Head of caudate nucleus (tissue), 42 donors: ENCODE results near the gene JAGN1.

Experiments
- DNase-seq, 42 donors: peaks; one replicate each; pipeline versions ENCODE4 v3.0.0 to v3.0.0-alpha.2; 2020 to 2021; ENCODE audit warnings: mixed read lengths in 7 of 42
- intact Hi-C: fragments of 100-400 bp; cut with DNase I; formaldehyde crosslinking; loops from one replicate; pipeline ENCODE4 v1.15.0; 2022

Gene JAGN1

GRCh38 chr3:9912294-9912935, 22.0 kb downstream of the JAGN1 start:
- intact Hi-C loops = no loop called here
- DNase-seq = no peak

GRCh38 chr3:9913601-9914000, 23.2 kb downstream of the JAGN1 start:
- DNase-seq = no peak
- intact Hi-C loops = no loop called here

GRCh38 chr3:9914011-9914410, 23.6 kb downstream of the JAGN1 start:
- intact Hi-C loops = no loop called here
- DNase-seq = no peak

- intact Hi-C loops = no loop called here
- DNase-seq = no peak
Measured at GRCh38 chr3:9914559-9915253, 24.3 kb downstream of the JAGN1 start.

GRCh38 chr3:9915254-9916141, 25.1 kb downstream of the JAGN1 start:
- DNase-seq = peak in 41 of 42 donors; percentile 32 to 82 (median 67)
- intact Hi-C loops = no loop called here

- no peak for DNase-seq
- intact Hi-C loops = no loop called here
Measured at GRCh38 chr3:9916346-9916733, 25.9 kb downstream of the JAGN1 start.

- intact Hi-C loops = no loop called here
- peak; percentile 31 to 84 (median 64) for DNase-seq
Measured at GRCh38 chr3:9916734-9917680, 26.6 kb downstream of the JAGN1 start, which contains the start of gene IL17RC. Gene IL17RC, plus strand, starts transcription at chr3:9917098. Its CDS starts 218 bp downstream, at chr3:9917316.

- DNase-seq = no peak
- intact Hi-C loops = no loop called here
Measured at GRCh38 chr3:9917820-9918219, 27.4 kb downstream of the JAGN1 start.

GRCh38 chr3:9918261-9919038, 28.0 kb downstream of the JAGN1 start:
- DNase-seq = no peak
- intact Hi-C loops = no loop called here

GRCh38 chr3:9928158-9928557, 37.7 kb downstream of the JAGN1 start:
- intact Hi-C loops = no loop called here
- no peak for DNase-seq

- no peak for DNase-seq
- intact Hi-C loops = loop anchor here (5.0 kb wide), 2 partner anchors 39 to 84 kb away; partner anchors contain the start of gene JAGN1
Measured at GRCh38 chr3:9930804-9931418, 40.5 kb downstream of the JAGN1 start.

- peak in 2 of 42 donors; percentile 37 to 48 for DNase-seq
- intact Hi-C loops = loop anchor here (5.0 kb wide), 2 partner anchors 40 to 85 kb away; partner anchors contain the start of gene JAGN1
Measured at GRCh38 chr3:9932535-9932842, 42.1 kb downstream of the JAGN1 start.

- intact Hi-C loops = loop anchor here (5.0 kb wide), 2 partner anchors 41 to 86 kb away; partner anchors contain the start of gene JAGN1
- peak; percentile 57 to 93 (median 80) for DNase-seq
Measured at GRCh38 chr3:9932843-9933560, 42.6 kb downstream of the JAGN1 start.

- DNase-seq = peak; percentile 94 to 99 (median 98)
- intact Hi-C loops = loop anchor here (5.0 kb wide), 2 partner anchors 41 to 86 kb away; partner anchors contain the start of gene JAGN1
Measured at GRCh38 chr3:9933561-9934234, 43.3 kb downstream of the JAGN1 start, which contains the start of gene CRELD1. Gene CRELD1, plus strand, starts transcription at chr3:9933834. Its CDS starts 605 bp downstream, at chr3:9934439.

GRCh38 chr3:9934235-9934621, 43.8 kb downstream of the JAGN1 start:
- intact Hi-C loops = loop anchor here (5.0 kb wide), 2 partner anchors 42 to 87 kb away; partner anchors contain the start of gene JAGN1
- peak in 20 of 42 donors; percentile 14 to 73 (median 44) for DNase-seq

GRCh38 chr3:9934993-9935392, 44.6 kb downstream of the JAGN1 start:
- DNase-seq = peak in 6 of 42 donors; percentile 17 to 62 (median 30)
- intact Hi-C loops = loop anchor here (5.0 kb wide), 2 partner anchors 43 to 88 kb away; partner anchors contain the start of gene JAGN1
